Fibroblast of the aortic adventitia (primary cell): ENCODE results near the gene CES4A. TPM values are rescaled to one million over a fixed set of nuclear protein-coding genes. Genes with fewer than 3 reads are reported as not detected.
A peak's percentile ranks its signal among the peaks of the same experiment; 100 is the strongest.
"Not testable (repeated sequence)": the region's sequence is repeated elsewhere in the genome, so short reads cannot be mapped to it uniquely, and the experiment has no call there.

Experiments used
- DNase-seq: peaks from one replicate; pipeline ENCODE4 v3.0.0-alpha.2; 2010; ENCODE audit warnings: low read depth
- H3K4me3 ChIP-seq: 2 replicates; pipeline ENCODE4 v1.5.1; 2011; ENCODE audit warnings: low read depth, mild to moderate bottlenecking, control low read depth, low read length, moderate library complexity
- total RNA-seq: library from RNA; depleted of rRNA; stranded (reverse); fragments of >200 nt; gene quantifications from 2 replicates; pipeline ENCODE4 v1.2.3, GENCODE V29; 2012; ENCODE audit warnings: low replicate concordance
- TF ChIP-seq, protein P1 (sequence below): IDR thresholded peaks from 2 replicates; pipeline ENCODE4 v1.5.1; 2011; ENCODE audit warnings: mild to moderate bottlenecking, low read length, control low read depth, inconsistent platforms; ENCODE audit not compliant: insufficient read depth

CES4A gene
- total RNA-seq, 1 donor = 2.2 TPM

DNA sequence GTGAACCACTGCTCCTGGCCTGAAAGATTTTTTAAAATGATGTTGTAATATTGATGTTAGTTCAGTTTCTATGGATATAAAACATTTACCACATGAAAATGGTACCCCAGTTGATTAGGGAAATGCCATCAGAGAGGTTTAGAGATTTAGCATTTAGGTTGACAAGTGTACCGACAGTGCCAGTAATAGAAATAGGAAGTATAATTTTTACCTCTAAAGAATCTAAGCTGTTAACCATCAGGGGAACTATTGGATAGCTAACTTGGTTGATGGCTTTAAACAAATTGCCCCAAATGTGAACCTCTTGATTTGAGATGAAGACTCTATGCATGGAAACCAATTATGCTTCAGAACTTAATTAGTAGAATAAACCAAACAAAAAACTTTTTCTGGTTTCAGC is 47.0 kb downstream of the CES4A start:
- TF ChIP-seq, protein P1, sequence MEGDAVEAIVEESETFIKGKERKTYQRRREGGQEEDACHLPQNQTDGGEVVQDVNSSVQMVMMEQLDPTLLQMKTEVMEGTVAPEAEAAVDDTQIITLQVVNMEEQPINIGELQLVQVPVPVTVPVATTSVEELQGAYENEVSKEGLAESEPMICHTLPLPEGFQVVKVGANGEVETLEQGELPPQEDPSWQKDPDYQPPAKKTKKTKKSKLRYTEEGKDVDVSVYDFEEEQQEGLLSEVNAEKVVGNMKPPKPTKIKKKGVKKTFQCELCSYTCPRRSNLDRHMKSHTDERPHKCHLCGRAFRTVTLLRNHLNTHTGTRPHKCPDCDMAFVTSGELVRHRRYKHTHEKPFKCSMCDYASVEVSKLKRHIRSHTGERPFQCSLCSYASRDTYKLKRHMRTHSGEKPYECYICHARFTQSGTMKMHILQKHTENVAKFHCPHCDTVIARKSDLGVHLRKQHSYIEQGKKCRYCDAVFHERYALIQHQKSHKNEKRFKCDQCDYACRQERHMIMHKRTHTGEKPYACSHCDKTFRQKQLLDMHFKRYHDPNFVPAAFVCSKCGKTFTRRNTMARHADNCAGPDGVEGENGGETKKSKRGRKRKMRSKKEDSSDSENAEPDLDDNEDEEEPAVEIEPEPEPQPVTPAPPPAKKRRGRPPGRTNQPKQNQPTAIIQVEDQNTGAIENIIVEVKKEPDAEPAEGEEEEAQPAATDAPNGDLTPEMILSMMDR = no peak
- no peak for DNase-seq
- no peak overlapping the region for H3K4me3 ChIP-seq

DNA sequence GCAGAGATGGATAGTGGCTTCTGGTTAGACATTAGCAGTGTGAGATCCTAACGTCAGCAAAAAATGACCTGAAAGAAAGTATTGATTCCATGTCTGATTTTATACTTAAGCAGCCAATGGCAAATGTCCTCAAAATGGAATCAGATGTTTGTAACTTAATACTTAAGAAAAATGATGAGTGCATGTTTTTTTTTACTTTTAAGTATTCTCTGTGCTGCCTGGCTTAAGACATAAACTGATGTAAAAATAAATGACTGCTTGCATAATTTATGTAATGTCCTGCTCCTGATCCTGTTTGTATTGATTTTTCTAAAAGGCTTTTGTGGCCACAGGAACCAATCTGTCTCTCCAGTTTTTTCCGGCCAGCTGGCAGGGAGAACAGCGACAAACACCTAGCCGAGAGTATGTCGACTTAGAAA is 47.9 kb downstream of the CES4A start:
- DNase-seq = no peak
- TF ChIP-seq, protein P1 = no peak
- no peak overlapping the region for H3K4me3 ChIP-seq

DNA sequence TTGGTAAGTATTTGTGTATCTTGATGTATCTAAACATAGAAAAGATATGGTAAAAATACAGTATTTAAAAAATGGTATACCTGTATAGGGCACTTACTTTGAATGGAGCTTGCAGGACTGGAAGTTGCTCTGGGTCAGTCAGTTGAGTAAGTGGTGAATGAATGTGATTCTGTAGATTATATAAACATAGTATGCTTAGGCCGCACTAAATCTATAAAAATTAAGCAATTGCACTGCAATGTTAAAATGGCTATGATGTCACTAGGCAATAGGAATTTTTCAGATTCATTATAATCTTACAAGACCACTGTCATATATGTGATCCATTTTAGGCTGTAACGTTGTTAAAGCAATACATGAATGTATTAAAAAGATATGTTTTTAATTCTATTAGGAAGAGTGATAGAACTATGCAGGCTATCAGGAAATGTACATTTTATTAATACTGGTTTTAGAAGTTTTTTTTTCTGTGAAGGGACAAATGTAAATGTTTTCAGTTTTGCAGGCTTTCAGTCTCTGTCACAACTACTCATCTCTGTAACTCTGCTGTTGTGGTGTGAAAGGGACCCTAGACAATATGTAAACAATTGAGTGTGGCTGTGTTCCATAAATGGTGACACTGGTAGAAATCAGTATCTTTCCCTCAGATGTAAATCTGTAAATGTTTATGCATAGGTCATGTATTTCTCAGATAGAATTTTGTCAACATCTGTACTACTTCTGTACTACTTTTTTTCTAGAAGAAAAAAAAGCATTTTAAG is 51.1 kb downstream of the CES4A start:
- TF ChIP-seq, protein P1 = no peak
- no peak for DNase-seq

DNA sequence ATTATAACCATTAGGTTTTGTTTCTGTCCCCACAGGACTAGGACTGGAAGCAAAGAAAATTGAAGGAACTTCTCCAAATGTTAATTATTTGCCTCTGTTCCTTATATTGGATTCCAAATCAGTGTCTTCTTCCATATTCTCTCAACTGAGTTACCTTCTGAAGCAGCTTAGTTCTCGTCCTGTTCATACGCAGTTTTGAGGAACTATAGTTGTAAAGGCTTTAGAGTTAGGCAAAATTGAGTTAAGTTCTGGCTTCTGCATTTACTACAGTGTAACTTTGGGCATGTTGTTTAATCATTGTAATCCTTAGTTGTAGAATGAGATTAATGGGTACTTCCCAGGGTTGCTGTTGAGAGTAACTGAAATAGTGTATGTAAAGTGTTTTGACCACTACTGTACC is 51.8 kb downstream of the CES4A start:
- H3K4me3 ChIP-seq = no peak overlapping the region
- DNase-seq = no peak
- TF ChIP-seq, protein P1 = no peak

More for the DNA sequence above, 51.1 kb downstream of the CES4A start:
- H3K4me3 ChIP-seq = no peak overlapping the region

DNA sequence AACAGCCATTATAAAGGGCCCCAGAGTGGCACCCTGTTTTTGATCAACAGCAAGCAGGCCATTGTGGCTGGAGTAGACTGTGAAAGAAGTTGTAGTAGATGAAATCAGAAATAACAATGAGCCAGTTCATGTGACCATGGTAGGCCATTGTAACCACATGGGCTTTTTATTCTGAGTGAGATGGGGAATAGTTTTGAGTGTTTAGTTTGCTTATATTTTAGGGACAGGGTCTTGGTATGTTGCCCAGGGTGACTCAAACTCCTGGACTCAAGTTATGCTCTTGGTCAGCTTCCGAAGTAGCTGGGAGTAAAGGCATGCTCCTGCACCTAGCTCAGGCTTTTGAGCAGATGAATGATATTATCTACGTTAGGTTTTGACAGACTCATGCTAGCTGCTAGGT is 52.5 kb downstream of the CES4A start:
- no peak overlapping the region for H3K4me3 ChIP-seq
- peak; percentile 80 for DNase-seq
- TF ChIP-seq, protein P1 = no peak

DNA sequence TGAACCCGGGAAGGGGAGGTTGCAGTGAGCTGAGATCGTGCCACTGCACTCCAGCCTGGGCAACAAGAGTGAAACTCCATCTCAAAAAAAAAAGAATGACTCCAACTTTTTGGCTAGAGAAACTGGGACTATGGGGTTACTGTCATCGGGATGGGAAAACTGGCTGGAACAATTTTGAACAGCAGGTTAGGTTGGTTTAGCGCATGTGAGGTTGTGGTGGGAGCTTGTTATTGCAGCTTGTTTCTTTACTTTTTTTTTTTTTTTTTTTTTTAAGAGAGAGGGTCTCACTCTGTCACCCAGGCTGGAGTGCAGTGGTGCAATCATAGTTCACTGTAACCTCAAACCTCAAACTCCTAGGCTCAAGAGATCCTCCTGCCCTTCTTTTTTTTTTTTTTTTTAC is 53.1 kb downstream of the CES4A start:
- not testable (repeated sequence) for H3K4me3 ChIP-seq
- TF ChIP-seq, protein P1 = peak; percentile 18

DNA sequence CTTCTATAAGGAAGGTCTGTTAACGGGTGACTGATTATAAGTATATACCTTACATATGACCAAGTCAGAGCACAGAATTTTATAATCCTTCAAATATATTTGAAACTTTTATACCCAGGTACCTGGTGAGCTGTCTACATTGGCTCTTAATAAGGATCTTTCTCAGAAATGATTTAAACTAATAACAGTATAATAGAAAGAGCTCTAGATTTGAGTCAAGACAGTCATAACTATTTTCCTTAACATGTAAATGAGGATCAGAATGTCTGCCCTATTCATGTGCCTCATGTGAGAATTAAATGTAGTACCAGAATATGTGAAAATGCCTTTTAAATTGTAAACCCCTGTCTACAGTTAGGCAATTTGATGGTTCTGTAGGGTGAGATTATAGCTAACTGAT is 55.0 kb downstream of the CES4A start:
- no peak for DNase-seq
- TF ChIP-seq, protein P1 = no peak
- H3K4me3 ChIP-seq = no peak overlapping the region

More for the DNA sequence above, 53.1 kb downstream of the CES4A start:
- not testable (repeated sequence) for DNase-seq
